Keratinocyte (primary cell): Measurements from ENCODE around the gene ZDHHC20. TPM values are rescaled to one million over a fixed set of nuclear protein-coding genes. Genes with fewer than 3 reads are reported as not detected.

Experiments
- DNase-seq: peaks from one replicate; pipeline ENCODE4 v3.0.0-alpha.2; 2011; ENCODE audit warnings: low read depth, missing footprints, low spot score
- FAIRE-seq: peaks from 2 replicates; lab custom pipeline; 2011; peaks lifted over from hg19 to GRCh38; lab: Jason Lieb, UNC
- H2AFZ ChIP-seq: 2 replicates; pipeline ENCODE4 v1.6.0; 2012; ENCODE audit warnings: low read length, control low read depth, inconsistent platforms; ENCODE audit not compliant: control insufficient read depth
- H3K27ac ChIP-seq: 2 replicates; pipeline ENCODE4 v1.5.1; 2011; ENCODE audit warnings: low read length; ENCODE audit not compliant: control insufficient read depth, insufficient read depth
- H3K27me3 ChIP-seq: 3 replicates; pipeline ENCODE4 v1.6.0; 2011; ENCODE audit warnings: low read length; ENCODE audit not compliant: control insufficient read depth, insufficient read depth; ENCODE audit errors: extremely low read depth
- H3K36me3 ChIP-seq, 2 experiments: 2 replicates in 1 of 2; 3 replicates in 1 of 2; pipeline ENCODE4 v1.5.1; 2011; ENCODE audit warnings: low read length in 2 of 2, mild to moderate bottlenecking in 1 of 2; ENCODE audit not compliant: control insufficient read depth in 2 of 2, insufficient read depth in 2 of 2; ENCODE audit errors: extremely low read depth in 1 of 2
- H3K4me1 ChIP-seq: 3 replicates; pipeline ENCODE4 v1.5.1; 2011; ENCODE audit warnings: low read length; ENCODE audit not compliant: control insufficient read depth, insufficient read depth; ENCODE audit errors: extremely low read depth
- H3K4me2 ChIP-seq: 3 replicates; pipeline ENCODE4 v1.6.0; 2011; ENCODE audit warnings: low read depth, low read length; ENCODE audit not compliant: control insufficient read depth, insufficient read depth; ENCODE audit errors: extremely low read depth
- H3K4me3 ChIP-seq, 3 experiments: fragments of 200-600 bp in 1 of 3; sonication (generic) in 1 of 3; 2 replicates in 2 of 3; 3 replicates in 1 of 3; pipeline ENCODE4 v1.5.1; 2011 to 2016; ENCODE audit warnings: low read length in 3 of 3, mild to moderate bottlenecking in 3 of 3, control low read depth in 2 of 3, inconsistent platforms in 1 of 3, low read depth in 1 of 3, mixed read lengths in 1 of 3, mixed run types in 1 of 3, moderate library complexity in 1 of 3; ENCODE audit not compliant: control insufficient read depth in 2 of 3, insufficient read depth in 2 of 3; ENCODE audit errors: extremely low read depth in 1 of 3
- H3K79me2 ChIP-seq: 2 replicates; pipeline ENCODE4 v1.6.0; 2012; ENCODE audit warnings: low read length; ENCODE audit not compliant: control insufficient read depth, insufficient read depth
- H3K9ac ChIP-seq: 3 replicates; pipeline ENCODE4 v1.6.0; 2011; ENCODE audit warnings: low read length; ENCODE audit not compliant: control insufficient read depth, insufficient read depth; ENCODE audit errors: extremely low read depth
- H3K9me1 ChIP-seq: 3 replicates; pipeline ENCODE4 v1.6.0; 2011; ENCODE audit warnings: low read length; ENCODE audit not compliant: control insufficient read depth, insufficient read depth; ENCODE audit errors: extremely low read depth
- H3K9me3 ChIP-seq: 2 replicates; pipeline ENCODE4 v1.5.1; 2012; ENCODE audit warnings: low read depth, low read length; ENCODE audit not compliant: control insufficient read depth
- H4K20me1 ChIP-seq: 3 replicates; pipeline ENCODE4 v1.6.0; 2011; ENCODE audit warnings: low read length; ENCODE audit not compliant: control insufficient read depth, insufficient read depth; ENCODE audit errors: extremely low read depth
- EZH2 ChIP-seq: IDR thresholded peaks from one replicate; pipeline ENCODE4 v1.6.1; 2012; ENCODE audit warnings: inconsistent platforms, mild to moderate bottlenecking, low read length, moderate library complexity
- dilution Hi-C: fragments of 300-500 bp; cut with MboI; formaldehyde crosslinking; loops from one replicate; pipeline ENCODE4 v1.7.0; 2020; ENCODE audit warnings: low sequenced_read_pairs; ENCODE audit not compliant: extremely low pct_ligation_motif_present
- polyA plus RNA-seq, 5 experiments: library from polyadenylated mRNA; depleted of rRNA in 3 of 5; stranded (reverse) in 3 of 5; stranded (forward) in 1 of 5; unstranded in 1 of 5; fragments of >200 nt; gene quantifications; 1 replicate in 1 of 5; 2 replicates in 3 of 5; 3 replicates in 1 of 5; pipeline versions ENCODE4 v1.2.1 to v1.2.3, GENCODE V29; 2011 to 2012; ENCODE audit warnings: missing spikeins in 2 of 5, low read depth in 1 of 5, low replicate concordance in 1 of 5
- TF ChIP-seq, protein P1 (sequence below), 3 experiments: IDR thresholded peaks in 1 of 3; conservative IDR thresholded peaks in 1 of 3; optimal IDR thresholded peaks in 1 of 3; 2 replicates in 2 of 3; 3 replicates in 1 of 3; pipeline versions ENCODE3 to v1.5.1; 2011; ENCODE audit warnings: low read length in 3 of 3, mild to moderate bottlenecking in 3 of 3, moderate library complexity in 2 of 3, control low read depth in 1 of 3, inconsistent platforms in 1 of 3; ENCODE audit not compliant: insufficient read depth in 2 of 3; ENCODE audit errors: extremely low read depth in 1 of 3

Gene ZDHHC20
- polyA plus RNA-seq, 1 donor (not counting 4 experiments of a cell fraction or from before 2014, with no cell fraction given) = 45.8 TPM

DNA sequence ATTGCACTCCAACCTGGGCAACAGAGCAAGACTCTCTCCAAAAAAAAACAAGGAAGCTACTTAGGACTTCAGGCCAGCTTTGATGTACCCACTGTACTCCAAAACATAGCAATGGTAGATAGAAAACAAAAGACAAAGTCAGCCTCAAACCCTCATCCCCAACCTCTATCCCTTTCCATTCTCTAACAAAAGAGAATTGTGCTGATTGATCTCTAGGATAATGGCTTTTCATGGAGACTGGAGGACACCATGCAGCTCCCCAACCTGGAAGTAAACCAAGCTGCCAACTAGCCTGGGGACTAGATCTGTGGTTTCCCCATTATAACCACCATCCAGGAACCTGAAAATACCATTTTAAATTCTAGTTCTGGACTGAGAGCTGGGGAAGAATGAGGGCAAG is 4.3 kb upstream of the ZDHHC20 start:
- Histone ChIP-seq H3K27ac (no peak overlapping the region), H3K36me3 (no peaks in the 10 kb centered on the region), H3K9ac (no peak overlapping the region), H3K4me1 (no peaks in the 10 kb centered on the region), H2AFZ (no peak overlapping the region), H3K27me3 (no peaks in the 10 kb centered on the region), H3K9me1 (no peaks in the 10 kb centered on the region), H3K4me3 (no peak overlapping the region), H4K20me1 (no peaks in the 10 kb centered on the region), H3K4me2 (no peak overlapping the region), H3K79me2 (peaks cover 2% of the 10 kb centered on the region), H3K9me3 (no peaks in the 10 kb centered on the region)
- no peak for FAIRE-seq
- dilution Hi-C loops = no loop called here
- no peak for DNase-seq
- TF ChIP-seq EZH2 = no peak
- TF ChIP-seq, protein P1, sequence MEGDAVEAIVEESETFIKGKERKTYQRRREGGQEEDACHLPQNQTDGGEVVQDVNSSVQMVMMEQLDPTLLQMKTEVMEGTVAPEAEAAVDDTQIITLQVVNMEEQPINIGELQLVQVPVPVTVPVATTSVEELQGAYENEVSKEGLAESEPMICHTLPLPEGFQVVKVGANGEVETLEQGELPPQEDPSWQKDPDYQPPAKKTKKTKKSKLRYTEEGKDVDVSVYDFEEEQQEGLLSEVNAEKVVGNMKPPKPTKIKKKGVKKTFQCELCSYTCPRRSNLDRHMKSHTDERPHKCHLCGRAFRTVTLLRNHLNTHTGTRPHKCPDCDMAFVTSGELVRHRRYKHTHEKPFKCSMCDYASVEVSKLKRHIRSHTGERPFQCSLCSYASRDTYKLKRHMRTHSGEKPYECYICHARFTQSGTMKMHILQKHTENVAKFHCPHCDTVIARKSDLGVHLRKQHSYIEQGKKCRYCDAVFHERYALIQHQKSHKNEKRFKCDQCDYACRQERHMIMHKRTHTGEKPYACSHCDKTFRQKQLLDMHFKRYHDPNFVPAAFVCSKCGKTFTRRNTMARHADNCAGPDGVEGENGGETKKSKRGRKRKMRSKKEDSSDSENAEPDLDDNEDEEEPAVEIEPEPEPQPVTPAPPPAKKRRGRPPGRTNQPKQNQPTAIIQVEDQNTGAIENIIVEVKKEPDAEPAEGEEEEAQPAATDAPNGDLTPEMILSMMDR (optimal IDR thresholded peaks at IDR 0.05 in 1 of 3, IDR thresholded peaks at IDR 0.05 in 1 of 3, conservative IDR thresholded peaks at IDR 0.05 in 1 of 3; ENCODE audit: extremely low read depth in 1 of 3, insufficient read depth in 2 of 3, low read length in 3 of 3) = no peak

DNA sequence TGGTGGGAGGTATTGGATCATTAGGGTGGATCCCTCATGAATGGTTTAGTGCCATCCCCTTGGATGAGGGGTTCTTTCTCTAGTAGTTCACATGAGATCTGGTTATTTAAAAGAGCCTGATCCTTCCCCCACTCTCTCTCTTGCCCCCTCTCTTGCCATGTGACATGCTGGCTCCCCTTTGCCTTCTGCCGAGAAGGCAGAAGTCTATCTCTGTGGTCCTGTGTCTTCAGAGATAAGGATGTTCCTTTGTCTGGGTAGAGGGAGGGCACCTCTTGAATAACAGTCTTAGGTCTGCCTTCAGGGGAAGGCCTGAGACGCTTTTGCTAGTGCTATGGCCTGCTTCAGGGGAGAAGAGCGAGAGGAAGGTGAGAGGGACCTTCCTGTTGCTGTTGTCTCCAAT is 2.0 kb upstream of the ZDHHC20 start:
- no peaks in the 10 kb centered on the region for H3K27me3 ChIP-seq
- dilution Hi-C loops = no loop called here
- TF ChIP-seq EZH2 = no peak
- TF ChIP-seq, protein P1 (optimal IDR thresholded peaks at IDR 0.05 in 1 of 3, IDR thresholded peaks at IDR 0.05 in 1 of 3, conservative IDR thresholded peaks at IDR 0.05 in 1 of 3; ENCODE audit: extremely low read depth in 1 of 3, insufficient read depth in 2 of 3, low read length in 3 of 3) = no peak

More for the DNA sequence above, 2.0 kb upstream of the ZDHHC20 start:
- Histone ChIP-seq H4K20me1 (no peaks in the 10 kb centered on the region), H3K27ac (no peak overlapping the region), H3K4me2 (no peak overlapping the region), H3K9ac (no peak overlapping the region), H3K4me1 (peaks cover 10% of the 10 kb centered on the region), H3K4me3 (no peak overlapping the region), H3K9me3 (no peaks in the 10 kb centered on the region), H3K9me1 (no peaks in the 10 kb centered on the region), H3K79me2 (peaks cover 23% of the 10 kb centered on the region), H2AFZ (no peak overlapping the region), H3K36me3 (no peaks in the 10 kb centered on the region)
- FAIRE-seq (no peak), DNase-seq (no peak)
